Measurements from ENCODE around the gene DIAPH3. TPM values are rescaled to one million over a fixed set of nuclear protein-coding genes. Genes with fewer than 3 reads are reported as not detected.

The DIAPH3 gene
- total RNA-seq, 2 experiments from 2014 or later = 24.9 to 34.7 TPM

GRCh38 chr13:59823486-59823885 lies 340.2 kb downstream of the DIAPH3 start:
- CTCF ChIA-PET = no interaction called here
- H3K36me3 Mint-ChIP-seq = peaks cover 1% of the 10 kb centered on the region
- no peaks in the 10 kb centered on the region for H3K9me3 Mint-ChIP-seq (ENCODE audit: low read depth)
- no peak overlapping the region for H3K4me3 Mint-ChIP-seq
- no peaks in the 10 kb centered on the region for H3K4me1 Mint-ChIP-seq
- no peak for ATAC-seq
- H3K27ac Mint-ChIP-seq = no peak overlapping the region
- no peaks in the 10 kb centered on the region for H3K27me3 Mint-ChIP-seq
- DNase-seq = no peak

DNA sequence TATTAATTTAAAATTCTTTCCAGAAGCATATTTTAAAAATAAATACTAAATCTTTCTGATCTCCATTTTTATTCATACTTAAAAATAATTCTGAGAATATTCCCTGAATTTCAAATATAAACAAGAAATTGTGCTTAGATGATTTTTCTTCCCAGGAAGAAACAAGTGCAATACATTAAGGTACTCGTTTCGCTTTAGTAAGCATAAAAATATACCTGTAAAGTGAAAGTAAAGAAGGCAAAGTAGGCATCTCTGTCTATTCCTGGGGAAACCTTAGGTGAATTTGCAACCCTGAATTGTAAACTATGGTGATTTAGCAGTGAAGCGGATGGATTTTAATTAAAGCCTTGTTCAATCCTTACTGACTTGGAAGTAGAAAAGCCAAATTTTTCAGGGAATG lies 354.2 kb downstream of the DIAPH3 start:
- Mint-ChIP-seq H3K4me3 (no peak overlapping the region), H3K9me3 (ENCODE audit: low read depth) (no peaks in the 10 kb centered on the region), H3K27ac (no peak overlapping the region), H3K27me3 (no peaks in the 10 kb centered on the region), H3K4me1 (no peaks in the 10 kb centered on the region), H3K36me3 (peaks cover 2% of the 10 kb centered on the region)
- no peak for ATAC-seq
- DNase-seq = no peak
- CTCF ChIA-PET = no interaction called here

DNA sequence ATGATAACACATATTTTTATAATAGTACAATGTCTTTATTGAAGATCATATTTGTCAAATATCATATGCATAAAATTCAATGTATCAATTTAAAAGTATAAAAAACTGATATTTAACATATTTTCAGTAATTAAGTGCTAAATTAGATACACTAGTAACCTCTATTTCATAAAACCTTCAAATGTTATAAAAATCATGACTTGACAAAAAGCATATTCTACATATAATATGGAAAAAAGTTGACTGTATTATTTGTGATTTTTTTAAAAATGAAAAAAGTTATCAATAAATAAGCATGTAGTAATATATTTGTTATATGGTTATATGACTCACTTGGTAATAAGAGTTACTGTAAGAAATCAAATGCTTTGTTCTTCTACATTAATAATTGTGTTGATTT lies 356.9 kb downstream of the DIAPH3 start:
- Mint-ChIP-seq H3K4me3 (no peak overlapping the region), H3K27ac (no peak overlapping the region), H3K9me3 (ENCODE audit: low read depth) (no peaks in the 10 kb centered on the region), H3K36me3 (peaks cover 2% of the 10 kb centered on the region), H3K4me1 (no peaks in the 10 kb centered on the region), H3K27me3 (no peaks in the 10 kb centered on the region)
- DNase-seq (no peak), ATAC-seq (no peak)
- CTCF ChIA-PET = no interaction called here

DNA sequence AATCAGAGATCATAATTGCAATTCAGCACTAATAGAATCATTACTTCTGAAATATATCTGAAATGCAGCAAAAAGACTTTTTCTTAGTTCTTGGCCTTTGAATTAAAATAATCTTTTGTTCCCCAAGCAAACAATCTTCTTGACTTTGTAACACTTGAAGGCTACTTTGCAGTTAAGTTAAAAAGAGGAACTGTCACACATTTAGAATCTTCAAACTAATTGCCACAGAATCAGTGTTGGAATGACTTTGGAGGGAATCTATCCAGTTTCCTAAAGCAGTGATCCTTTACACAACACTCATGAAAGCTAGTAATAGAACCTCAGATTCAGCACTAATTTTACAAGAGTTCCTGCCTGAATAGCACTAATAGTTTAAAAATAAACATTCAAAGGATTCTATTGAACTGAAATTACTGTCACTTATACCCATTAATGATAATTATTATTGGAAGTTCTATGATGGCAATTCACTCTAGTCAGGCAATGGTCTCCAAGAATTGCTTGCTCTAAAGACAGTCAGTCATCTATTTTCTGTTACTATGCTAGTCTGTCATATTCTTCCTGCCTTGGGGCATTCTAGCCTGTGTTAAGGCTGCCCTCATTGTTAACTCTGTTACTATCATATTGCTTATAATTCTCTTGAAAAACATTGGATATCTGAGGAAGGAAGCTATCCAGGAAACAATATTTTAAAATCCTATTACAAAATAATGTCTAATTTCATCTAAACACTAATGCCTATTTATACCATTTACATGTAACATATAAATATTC lies 362.4 kb downstream of the DIAPH3 start:
- ATAC-seq (no peak), DNase-seq (no peak)
- Mint-ChIP-seq H3K27me3 (no peaks in the 10 kb centered on the region), H3K27ac (no peak overlapping the region), H3K4me1 (no peaks in the 10 kb centered on the region), H3K9me3 (ENCODE audit: low read depth) (no peaks in the 10 kb centered on the region), H3K36me3 (no peaks in the 10 kb centered on the region), H3K4me3 (no peak overlapping the region)
- CTCF ChIA-PET = no interaction called here

DNA sequence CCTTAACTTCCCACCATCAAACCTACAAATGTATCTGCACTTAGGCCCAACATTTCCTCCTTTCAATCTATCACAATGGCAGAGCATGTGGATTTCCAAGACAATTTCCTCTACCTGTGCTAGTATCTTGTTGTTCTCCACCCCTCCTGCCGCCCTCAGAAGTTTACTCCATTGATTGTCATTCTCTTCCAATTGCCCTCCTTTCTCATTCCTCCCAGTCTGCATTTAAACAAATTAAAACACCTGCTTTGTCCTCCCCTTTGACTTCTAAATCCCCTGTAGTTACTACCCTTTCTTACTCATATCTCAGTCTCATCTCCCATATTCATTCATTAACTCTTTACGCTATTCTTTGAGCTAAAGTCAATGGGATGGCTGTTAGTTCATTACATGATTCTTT lies 370.6 kb downstream of the DIAPH3 start:
- Mint-ChIP-seq H3K36me3 (no peaks in the 10 kb centered on the region), H3K9me3 (ENCODE audit: low read depth) (no peaks in the 10 kb centered on the region), H3K27ac (no peak overlapping the region), H3K4me1 (no peaks in the 10 kb centered on the region), H3K4me3 (no peak overlapping the region), H3K27me3 (no peaks in the 10 kb centered on the region)
- ATAC-seq (no peak), DNase-seq (no peak)
- CTCF ChIA-PET = no interaction called here

DNA sequence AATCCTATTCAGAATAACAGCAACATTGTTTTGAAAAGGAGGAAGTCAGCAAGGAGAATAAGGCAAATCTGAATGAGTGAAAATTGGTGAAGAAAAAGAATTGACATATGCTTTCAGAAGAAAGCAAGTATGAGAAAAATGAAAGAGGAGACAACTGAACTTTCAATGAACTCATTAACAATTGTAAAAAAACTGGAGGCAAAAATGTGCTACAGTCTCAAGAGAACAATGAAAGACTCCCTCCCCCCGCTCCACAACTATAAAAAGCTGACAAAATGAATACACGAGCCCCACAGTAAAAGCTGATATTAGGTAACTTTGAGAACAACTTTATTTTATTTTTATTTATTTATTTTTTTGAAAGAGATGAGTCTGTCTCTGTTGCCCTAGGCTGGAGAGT lies 373.1 kb downstream of the DIAPH3 start:
- Mint-ChIP-seq H3K27me3 (no peaks in the 10 kb centered on the region), H3K9me3 (ENCODE audit: low read depth) (no peaks in the 10 kb centered on the region), H3K27ac (no peak overlapping the region), H3K4me3 (no peak overlapping the region), H3K36me3 (no peaks in the 10 kb centered on the region), H3K4me1 (no peaks in the 10 kb centered on the region)
- CTCF ChIA-PET = no interaction called here
- DNase-seq (no peak), ATAC-seq (no peak)

GRCh38 chr13:59789558-59789957 lies 374.2 kb downstream of the DIAPH3 start:
- CTCF ChIA-PET = no interaction called here
- DNase-seq (no peak), ATAC-seq (no peak)
- Mint-ChIP-seq H3K27me3 (no peaks in the 10 kb centered on the region), H3K4me1 (no peaks in the 10 kb centered on the region), H3K27ac (no peak overlapping the region), H3K36me3 (no peaks in the 10 kb centered on the region), H3K4me3 (no peak overlapping the region), H3K9me3 (ENCODE audit: low read depth) (no peaks in the 10 kb centered on the region)

DNA sequence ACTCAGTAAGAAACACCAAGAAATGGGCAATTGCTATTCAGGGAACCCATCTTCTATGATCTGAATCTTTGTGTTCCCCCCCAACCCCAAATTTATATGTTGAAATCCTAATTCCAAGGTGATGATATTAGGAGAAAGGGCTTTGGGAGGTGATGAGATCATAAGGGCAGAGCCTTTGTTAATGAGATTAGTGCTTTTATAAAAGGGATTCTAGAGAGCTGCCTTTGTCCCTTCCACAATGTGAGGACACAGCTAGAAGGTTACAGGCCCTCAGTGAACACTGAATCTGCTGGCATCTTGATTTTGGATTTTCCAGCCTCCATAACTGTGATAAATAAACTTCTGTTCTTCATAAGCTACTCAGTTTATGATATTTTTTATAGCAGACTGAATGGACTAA lies 376.0 kb downstream of the DIAPH3 start:
- H3K36me3 Mint-ChIP-seq = no peaks in the 10 kb centered on the region
- ATAC-seq = no peak
- no peaks in the 10 kb centered on the region for H3K4me1 Mint-ChIP-seq
- no peak for DNase-seq
- CTCF ChIA-PET = no interaction called here
- H3K9me3 Mint-ChIP-seq (ENCODE audit: low read depth) = no peaks in the 10 kb centered on the region
- H3K27ac Mint-ChIP-seq = no peak overlapping the region
- H3K4me3 Mint-ChIP-seq = no peak overlapping the region
- no peaks in the 10 kb centered on the region for H3K27me3 Mint-ChIP-seq

DNA sequence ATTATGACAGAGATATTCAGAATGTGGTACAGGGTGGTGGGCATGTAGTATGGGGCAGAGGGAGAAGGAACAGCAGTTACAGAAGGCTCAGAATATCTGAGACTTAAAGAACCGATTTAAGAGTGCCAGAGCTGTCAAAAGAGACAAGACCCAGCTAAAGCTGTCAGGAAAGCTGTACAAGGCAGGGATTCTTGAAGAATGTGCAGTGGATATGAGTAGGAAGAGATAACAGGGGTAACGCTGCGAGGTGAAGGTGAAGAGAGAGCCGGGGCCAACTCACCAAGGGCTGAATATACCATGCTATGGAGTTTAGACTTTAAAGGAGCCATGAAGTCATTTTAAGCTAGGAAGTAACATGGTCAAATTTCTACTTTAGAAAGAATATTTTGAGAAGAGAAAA lies 381.0 kb downstream of the DIAPH3 start:
- peaks cover 1% of the 10 kb centered on the region for H3K36me3 Mint-ChIP-seq
- no peaks in the 10 kb centered on the region for H3K4me1 Mint-ChIP-seq
- DNase-seq (no peak), ATAC-seq (no peak)
- no peak overlapping the region for H3K27ac Mint-ChIP-seq
- H3K9me3 Mint-ChIP-seq (ENCODE audit: low read depth) = no peaks in the 10 kb centered on the region
- no peak overlapping the region for H3K4me3 Mint-ChIP-seq
- CTCF ChIA-PET = interaction anchor here (1.1 kb wide), 1 partner anchor 17 kb away, joined by 3 read pairs; no protein-coding TSS in a partner anchor
- no peaks in the 10 kb centered on the region for H3K27me3 Mint-ChIP-seq

DNA sequence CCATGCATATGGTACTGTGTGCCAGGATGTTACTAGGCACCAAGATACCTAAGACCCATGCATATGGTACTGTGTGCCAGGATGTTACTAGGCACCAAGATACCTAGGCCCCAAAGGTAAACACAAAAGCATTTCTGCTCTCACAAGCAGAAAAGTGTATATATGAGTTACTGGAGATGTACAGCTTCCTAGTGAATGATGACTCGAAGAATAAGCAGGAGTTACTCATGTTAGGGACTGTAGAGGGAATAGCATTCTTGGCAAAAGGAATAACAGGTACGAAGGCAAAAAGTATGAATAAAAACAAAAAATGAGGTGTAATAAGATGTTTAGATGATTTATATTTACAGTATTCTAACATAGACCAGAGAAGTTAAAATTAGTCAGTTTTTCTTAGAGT lies 383.7 kb downstream of the DIAPH3 start:
- ATAC-seq = no peak
- DNase-seq = no peak
- H3K9me3 Mint-ChIP-seq (ENCODE audit: low read depth) = no peaks in the 10 kb centered on the region
- no peaks in the 10 kb centered on the region for H3K27me3 Mint-ChIP-seq
- peaks cover 2% of the 10 kb centered on the region for H3K4me1 Mint-ChIP-seq
- H3K4me3 Mint-ChIP-seq = no peak overlapping the region
- H3K36me3 Mint-ChIP-seq = peaks cover 1% of the 10 kb centered on the region
- CTCF ChIA-PET = no interaction called here
- H3K27ac Mint-ChIP-seq = no peak overlapping the region

GRCh38 chr13:59776924-59777690 lies 386.6 kb downstream of the DIAPH3 start:
- CTCF ChIA-PET = no interaction called here
- Mint-ChIP-seq H3K27me3 (no peaks in the 10 kb centered on the region), H3K27ac (no peak overlapping the region), H3K4me3 (no peak overlapping the region), H3K9me3 (ENCODE audit: low read depth) (no peaks in the 10 kb centered on the region), H3K36me3 (peaks cover 1% of the 10 kb centered on the region), H3K4me1 (peaks cover 2% of the 10 kb centered on the region)
- no peak for ATAC-seq
- no peak for DNase-seq

DNA sequence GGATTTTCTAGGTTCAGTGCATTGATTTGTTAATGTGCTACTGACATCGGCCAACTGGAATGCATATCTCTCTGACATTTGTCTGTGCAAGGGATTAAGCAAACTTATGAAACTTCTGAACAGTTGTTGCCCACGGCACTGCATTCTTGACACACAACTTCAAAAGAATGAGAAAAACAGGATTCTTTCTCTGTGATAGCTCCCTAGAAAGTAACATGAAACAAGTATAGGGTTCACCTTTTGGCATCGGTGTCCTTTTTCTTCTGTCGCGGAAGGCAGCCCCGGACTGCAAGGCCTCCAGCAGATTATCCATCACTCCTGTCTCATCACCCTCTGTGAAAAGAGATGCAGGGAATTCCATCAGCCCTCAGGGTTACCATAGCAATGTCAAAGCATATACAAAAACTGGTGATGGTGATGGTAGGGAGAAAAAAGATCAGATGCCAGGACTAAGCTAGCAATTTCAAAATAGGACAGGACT lies 389.2 kb downstream of the DIAPH3 start:
- Mint-ChIP-seq H3K27me3 (no peaks in the 10 kb centered on the region), H3K4me1 (peaks cover 2% of the 10 kb centered on the region), H3K4me3 (no peak overlapping the region), H3K9me3 (ENCODE audit: low read depth) (no peaks in the 10 kb centered on the region), H3K36me3 (no peaks in the 10 kb centered on the region), H3K27ac (no peak overlapping the region)
- CTCF ChIA-PET = no interaction called here
- DNase-seq (no peak), ATAC-seq (no peak)

DNA sequence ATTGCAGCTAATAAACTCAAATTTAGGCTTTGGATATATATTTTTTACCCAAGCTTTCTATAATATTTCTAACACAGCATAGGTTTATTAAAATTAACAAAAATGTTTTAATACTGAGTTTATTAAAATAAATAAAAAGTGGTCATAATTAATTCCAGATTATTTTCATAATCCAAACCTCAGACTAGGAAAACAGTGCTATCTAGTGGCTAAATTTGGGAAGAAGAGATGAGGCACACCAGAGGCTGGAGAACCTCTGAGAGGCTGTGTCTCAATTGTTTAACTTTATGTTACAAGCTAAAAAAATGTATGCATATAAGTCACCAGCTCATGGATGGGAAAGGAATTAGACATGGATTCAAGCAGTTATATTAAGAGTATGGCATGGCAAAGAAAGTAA lies 392.5 kb downstream of the DIAPH3 start:
- Mint-ChIP-seq H3K4me1 (no peaks in the 10 kb centered on the region), H3K27me3 (no peaks in the 10 kb centered on the region), H3K4me3 (no peak overlapping the region), H3K9me3 (ENCODE audit: low read depth) (no peaks in the 10 kb centered on the region), H3K27ac (no peak overlapping the region), H3K36me3 (peaks cover 2% of the 10 kb centered on the region)
- no peak for ATAC-seq
- CTCF ChIA-PET = no interaction called here
- no peak for DNase-seq

DNA sequence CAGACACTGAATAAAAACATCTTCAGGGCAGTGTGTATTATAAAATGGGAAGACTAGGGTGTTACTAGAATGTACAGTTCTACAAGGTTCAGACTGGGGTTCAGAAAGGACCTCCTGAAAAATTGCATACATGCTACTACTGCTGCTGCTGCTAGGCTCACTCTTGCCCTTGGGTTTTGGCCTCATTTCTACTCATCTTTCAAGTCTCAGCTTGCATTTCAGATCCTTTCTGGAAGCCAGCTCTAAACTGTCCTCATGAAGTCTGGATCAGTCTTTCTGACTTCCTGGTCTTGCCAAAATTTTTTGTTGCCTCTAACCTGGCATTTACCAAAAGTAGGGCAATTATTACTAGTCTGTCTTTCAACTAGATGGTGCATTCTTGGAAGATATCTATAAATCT lies 393.3 kb downstream of the DIAPH3 start:
- no peaks in the 10 kb centered on the region for H3K4me1 Mint-ChIP-seq
- peaks cover 2% of the 10 kb centered on the region for H3K36me3 Mint-ChIP-seq
- CTCF ChIA-PET = no interaction called here
- no peak for DNase-seq
- H3K27me3 Mint-ChIP-seq = no peaks in the 10 kb centered on the region
- H3K27ac Mint-ChIP-seq = no peak overlapping the region
- no peak for ATAC-seq
- no peak overlapping the region for H3K4me3 Mint-ChIP-seq
- H3K9me3 Mint-ChIP-seq (ENCODE audit: low read depth) = no peaks in the 10 kb centered on the region
